MCF 10A (cell line): ENCODE measurements around the gene VRK1. TPM values are rescaled to one million over a fixed set of nuclear protein-coding genes. Genes with fewer than 3 reads are reported as not detected.
A peak's percentile ranks its signal among the peaks of the same experiment; 100 is the strongest.

ENCODE experiments used
- BruUV-seq: library from RNA; stranded (reverse); fragments of 400-500 nt; replicated peaks from 2 replicates; lab custom pipeline; 2021; lab: Mats Ljungman, UMichigan
- CTCF ChIA-PET: fragments of 300-600 bp; sonication (Branson Sonifier 250); formaldehyde crosslinking; extraction: SDS; loops from one replicate; lab custom pipeline; 2021; ENCODE audit warnings: antibody characterized with exemption, inconsistent platforms; lab: Yijun Ruan, JAX
- POLR2A ChIA-PET: fragments of 300-600, 350-650 bp; sonication (Branson Sonifier 250); formaldehyde crosslinking; extraction: SDS; loops from one replicate; lab custom pipeline; 2020; ENCODE audit warnings: antibody characterized with exemption, inconsistent platforms; lab: Yijun Ruan, JAX
- DNase-seq: peaks from one replicate; pipeline ENCODE4 v3.0.0-alpha.2; 2018; ENCODE audit not compliant: unreplicated experiment
- H3K27ac Mint-ChIP-seq: one replicate; pipeline ENCODE4 v1.8.0; 2022; ENCODE audit warnings: mild to moderate bottlenecking, low read depth, mixed read lengths; ENCODE audit not compliant: unreplicated experiment
- H3K27me3 Mint-ChIP-seq: one replicate; pipeline ENCODE4 v1.8.0; 2022; ENCODE audit warnings: mixed read lengths; ENCODE audit not compliant: insufficient read depth, unreplicated experiment
- H3K36me3 Mint-ChIP-seq: one replicate; pipeline ENCODE4 v1.8.0; 2022; ENCODE audit warnings: mild to moderate bottlenecking, moderate library complexity, mixed read lengths; ENCODE audit not compliant: insufficient read depth, unreplicated experiment
- H3K4me1 Mint-ChIP-seq: one replicate; pipeline ENCODE4 v1.8.0; 2022; ENCODE audit warnings: mixed read lengths; ENCODE audit not compliant: insufficient read depth, unreplicated experiment
- H3K4me3 Mint-ChIP-seq: one replicate; pipeline ENCODE4 v1.8.0; 2022; ENCODE audit warnings: mild to moderate bottlenecking, moderate library complexity, mixed read lengths; ENCODE audit not compliant: unreplicated experiment
- H3K9me3 Mint-ChIP-seq: one replicate; pipeline ENCODE4 v1.8.0; 2022; ENCODE audit warnings: mixed read lengths; ENCODE audit not compliant: unreplicated experiment
- intact Hi-C: fragments of 100-400 bp; cut with micrococcal nuclease; formaldehyde crosslinking; loops from 2 replicates; pipeline ENCODE4 v1.14.1; 2022
- total RNA-seq: library from RNA; stranded (reverse); gene quantifications from 2 replicates; pipeline ENCODE4 v1.2.3, GENCODE V29; 2022
- TF ChIP-seq, protein P1 (sequence below): fragments of 200-600 bp; IDR thresholded peaks from one replicate; pipeline ENCODE4 v1.8.0; 2022; ENCODE audit warnings: antibody characterized with exemption, mild to moderate bottlenecking; ENCODE audit not compliant: unreplicated experiment

Gene VRK1
- total RNA-seq, 1 experiment from 2014 or later: 17.7 TPM

DNA sequence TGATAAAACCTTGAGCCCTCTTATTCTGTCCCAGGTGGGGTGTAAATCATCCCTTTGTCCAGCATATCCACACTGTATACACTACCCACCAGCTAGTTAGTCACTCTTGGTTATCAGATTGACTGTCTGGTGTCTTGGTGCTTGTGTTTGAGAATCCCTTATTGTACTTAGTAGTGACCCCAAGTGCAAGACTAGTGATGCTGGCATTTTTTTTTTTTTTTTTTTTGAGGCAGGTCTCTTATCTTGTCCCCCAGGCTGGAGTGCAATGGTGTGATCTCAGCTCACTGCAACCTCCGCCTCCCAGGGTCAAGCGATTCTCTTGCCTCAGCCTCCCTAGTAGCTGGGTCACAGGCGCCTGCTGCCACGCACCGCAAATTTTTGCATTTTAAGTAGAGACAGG lies 5.8 kb downstream of the VRK1 start:
- BruUV-seq: no TSS peak
- Mint-ChIP-seq H3K27me3 (no peaks in the 10 kb centered on the region), H3K27ac (no peak overlapping the region), H3K4me1 (peaks cover 55% of the 10 kb centered on the region), H3K9me3 (no peaks in the 10 kb centered on the region), H3K36me3 (no peaks in the 10 kb centered on the region), H3K4me3 (no peak overlapping the region)
- DNase-seq: no peak
- intact Hi-C loops: no loop called here
- CTCF ChIA-PET: interaction anchor here (0.7 kb wide), 1 partner anchor 46 kb away, joined by 3 read pairs; no protein-coding TSS in a partner anchor
- TF ChIP-seq, protein P1, sequence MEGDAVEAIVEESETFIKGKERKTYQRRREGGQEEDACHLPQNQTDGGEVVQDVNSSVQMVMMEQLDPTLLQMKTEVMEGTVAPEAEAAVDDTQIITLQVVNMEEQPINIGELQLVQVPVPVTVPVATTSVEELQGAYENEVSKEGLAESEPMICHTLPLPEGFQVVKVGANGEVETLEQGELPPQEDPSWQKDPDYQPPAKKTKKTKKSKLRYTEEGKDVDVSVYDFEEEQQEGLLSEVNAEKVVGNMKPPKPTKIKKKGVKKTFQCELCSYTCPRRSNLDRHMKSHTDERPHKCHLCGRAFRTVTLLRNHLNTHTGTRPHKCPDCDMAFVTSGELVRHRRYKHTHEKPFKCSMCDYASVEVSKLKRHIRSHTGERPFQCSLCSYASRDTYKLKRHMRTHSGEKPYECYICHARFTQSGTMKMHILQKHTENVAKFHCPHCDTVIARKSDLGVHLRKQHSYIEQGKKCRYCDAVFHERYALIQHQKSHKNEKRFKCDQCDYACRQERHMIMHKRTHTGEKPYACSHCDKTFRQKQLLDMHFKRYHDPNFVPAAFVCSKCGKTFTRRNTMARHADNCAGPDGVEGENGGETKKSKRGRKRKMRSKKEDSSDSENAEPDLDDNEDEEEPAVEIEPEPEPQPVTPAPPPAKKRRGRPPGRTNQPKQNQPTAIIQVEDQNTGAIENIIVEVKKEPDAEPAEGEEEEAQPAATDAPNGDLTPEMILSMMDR: no peak
- POLR2A ChIA-PET: interaction anchor here (0.6 to 0.7 kb wide), 2 partner anchors 19 to 1631 kb away, joined by 3 to 4 read pairs; no protein-coding TSS in a partner anchor

GRCh38 chr14:96803958-96804357 lies 6.8 kb downstream of the VRK1 start:
- H3K4me3 Mint-ChIP-seq: no peak overlapping the region
- no peaks in the 10 kb centered on the region for H3K9me3 Mint-ChIP-seq
- TF ChIP-seq, protein P1: no peak
- no TSS peak for BruUV-seq
- H3K36me3 Mint-ChIP-seq: no peaks in the 10 kb centered on the region
- intact Hi-C loops: no loop called here
- H3K4me1 Mint-ChIP-seq: peaks cover 55% of the 10 kb centered on the region
- H3K27ac Mint-ChIP-seq: peak overlapping the region; percentile 12
- ChIA-PET CTCF (interaction anchor here (0.6 kb wide), 1 partner anchor 88 kb away, joined by 4 read pairs; no protein-coding TSS in a partner anchor), POLR2A (interaction anchor here (0.7 kb wide), 1 partner anchor 16 kb away, joined by 4 read pairs; no protein-coding TSS in a partner anchor)
- no peak for DNase-seq
- no peaks in the 10 kb centered on the region for H3K27me3 Mint-ChIP-seq

GRCh38 chr14:96804895-96805294 lies 7.7 kb downstream of the VRK1 start:
- Mint-ChIP-seq H3K4me1 (peaks cover 48% of the 10 kb centered on the region), H3K36me3 (no peaks in the 10 kb centered on the region), H3K27me3 (no peaks in the 10 kb centered on the region), H3K27ac (peak overlapping the region; percentile 31), H3K4me3 (no peak overlapping the region), H3K9me3 (no peaks in the 10 kb centered on the region)
- ChIA-PET CTCF (no interaction called here), POLR2A (interaction anchor here (0.6 to 1.7 kb wide), 3 partner anchors 17 to 1357 kb away, joined by 3 to 5 read pairs (median 3); no protein-coding TSS in a partner anchor)
- intact Hi-C loops: no loop called here
- BruUV-seq: no TSS peak
- TF ChIP-seq, protein P1: no peak
- no peak for DNase-seq

- TF ChIP-seq, protein P1: no peak
- no TSS peak for BruUV-seq
- no peak for DNase-seq
- ChIA-PET POLR2A (interaction anchor here (1.0 to 4.2 kb wide), 3 partner anchors 8 to 23 kb away, joined by 3 to 31 read pairs (median 5); partner anchors contain the start of gene VRK1), CTCF (interaction anchor here (0.8 kb wide), 2 partner anchors 23 to 66 kb away, joined by 3 to 4 read pairs; no protein-coding TSS in a partner anchor)
- H3K36me3 Mint-ChIP-seq: no peaks in the 10 kb centered on the region
- H3K27me3 Mint-ChIP-seq: no peaks in the 10 kb centered on the region
- no peaks in the 10 kb centered on the region for H3K9me3 Mint-ChIP-seq
- H3K4me3 Mint-ChIP-seq: no peak overlapping the region
- peaks cover 42% of the 10 kb centered on the region for H3K4me1 Mint-ChIP-seq
- peak overlapping the region; percentile 31 for H3K27ac Mint-ChIP-seq
- intact Hi-C loops: no loop called here
These were observed 8.8 kb downstream of the VRK1 start for GRCh38 chr14:96805956-96806355.
